CD4-positive, alpha-beta T cell treated with Interleukin-21 for 1 hour (primary cell): ENCODE measurements around the gene DIPK2B.

ENCODE experiments used
- DNase-seq: peaks from one replicate; pipeline ENCODE4 v3.0.0-alpha.2; 2020

The DIPK2B gene

DNA sequence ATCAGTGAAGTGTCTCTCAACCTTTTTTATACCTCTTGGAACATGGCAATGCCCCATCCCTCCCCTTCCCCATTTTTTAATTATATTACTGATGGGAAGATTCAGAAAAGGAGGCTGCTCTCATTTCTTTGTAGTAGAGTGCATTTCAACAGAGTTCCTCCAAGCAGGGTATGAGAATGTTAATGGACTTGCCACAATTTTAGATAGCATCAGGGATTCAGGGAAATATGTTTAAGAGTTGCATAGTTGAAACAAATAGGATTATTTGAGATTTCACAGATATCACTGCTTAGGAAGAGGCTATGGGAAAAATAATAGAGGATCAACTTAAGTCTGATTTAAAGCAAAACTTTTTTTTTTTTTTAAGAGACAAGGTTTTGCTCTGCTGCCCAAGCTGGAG, 46.2 kb downstream of the DIPK2B start:
- DNase-seq: no peak

DNA sequence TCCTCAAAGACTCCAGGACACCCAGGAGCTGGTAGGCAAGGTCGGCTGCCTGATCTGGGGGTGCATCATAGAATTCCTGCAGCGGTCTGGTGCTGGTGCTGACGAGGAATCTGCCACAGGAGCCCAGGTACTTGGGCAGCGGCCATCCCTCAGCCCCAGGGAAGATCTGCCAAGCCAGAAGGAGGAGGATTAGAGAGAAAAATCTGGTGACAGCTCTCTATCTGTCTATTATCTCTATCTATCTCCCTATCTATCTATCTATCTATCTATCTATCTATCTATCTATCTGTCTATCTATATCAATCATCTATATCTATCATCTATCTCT, 46.7 kb downstream of the DIPK2B start:
- no peak for DNase-seq
